ENCODE results near the gene LRRC7. TPM values are rescaled to one million over a fixed set of nuclear protein-coding genes. Genes with fewer than 3 reads are reported as not detected.

The LRRC7 gene
- total RNA-seq, 1 experiment from 2014 or later, result not detected

- ChIA-PET CTCF (interaction anchor here (0.6 to 1.0 kb wide), 3 partner anchors 139 to 1617 kb away, joined by 3 to 5 read pairs (median 4); no protein-coding TSS in a partner anchor), POLR2A (ENCODE audit: low non-redundant PET) (no interaction called here)
- peaks cover 5% of the 10 kb centered on the region for H3K4me1 ChIP-seq (ENCODE audit: insufficient read depth, low read length, poor library complexity, severe bottlenecking)
- DNase-seq (ENCODE audit: low spot score), result peak; percentile 84
- H3K36me3 ChIP-seq (ENCODE audit: insufficient read depth, low read length, poor library complexity, severe bottlenecking), result no peaks in the 10 kb centered on the region
- H3K9me3 ChIP-seq (ENCODE audit: low read depth, low read length, poor library complexity, severe bottlenecking), result no peaks in the 10 kb centered on the region
- no TSS peak for BruUV-seq (replicated peaks)
- TF ChIP-seq CTCF (conservative IDR thresholded peaks at IDR 0.05; ENCODE audit: low read depth, low read length) (peak; percentile 82), EZH2 (IDR thresholded peaks at IDR 0.05; ENCODE audit: borderline replicate concordance, low read depth, low read length, poor library complexity, severe bottlenecking) (no peak)
- no peak overlapping the region for H3K27ac ChIP-seq (ENCODE audit: low read depth, low read length, poor library complexity, severe bottlenecking)
- H3K27me3 ChIP-seq (replicated peaks; ENCODE audit: insufficient read depth, low read depth, low read length, poor library complexity), result no peaks in the 10 kb centered on the region
- intact Hi-C loops (cut with micrococcal nuclease; ENCODE audit: unreplicated experiment), result loop anchor here (2.0 to 10.0 kb wide), 7 partner anchors 663 to 1623 kb away; no protein-coding TSS in a partner anchor
- H3K4me3 ChIP-seq (ENCODE audit: low read depth, low read length, poor library complexity, severe bottlenecking), result no peak overlapping the region
Observed at GRCh38 chr1:69737527-69738185, 169.9 kb downstream of the LRRC7 start.

GRCh38 chr1:69738458-69739250, 170.9 kb downstream of the LRRC7 start:
- Histone ChIP-seq H3K4me3 (ENCODE audit: low read depth, low read length, poor library complexity, severe bottlenecking) (no peak overlapping the region), H3K27me3 (replicated peaks; ENCODE audit: insufficient read depth, low read depth, low read length, poor library complexity) (no peaks in the 10 kb centered on the region), H3K4me1 (ENCODE audit: insufficient read depth, low read length, poor library complexity, severe bottlenecking) (peaks cover 5% of the 10 kb centered on the region), H3K9me3 (ENCODE audit: low read depth, low read length, poor library complexity, severe bottlenecking) (no peaks in the 10 kb centered on the region), H3K36me3 (ENCODE audit: insufficient read depth, low read length, poor library complexity, severe bottlenecking) (no peaks in the 10 kb centered on the region), H3K27ac (ENCODE audit: low read depth, low read length, poor library complexity, severe bottlenecking) (no peak overlapping the region)
- BruUV-seq (replicated peaks), result no TSS peak
- CTCF ChIA-PET, result interaction anchor here (0.9 kb wide), 1 partner anchor 1268 kb away, joined by 3 read pairs; no protein-coding TSS in a partner anchor
- POLR2A ChIA-PET (ENCODE audit: low non-redundant PET), result no interaction called here
- intact Hi-C loops (cut with micrococcal nuclease; ENCODE audit: unreplicated experiment), result loop anchor here (10.0 kb wide), 4 partner anchors 664 to 1624 kb away; no protein-coding TSS in a partner anchor
- no peak for TF ChIP-seq CTCF (conservative IDR thresholded peaks at IDR 0.05; ENCODE audit: low read depth, low read length)
- no peak for DNase-seq (ENCODE audit: low spot score)

- Histone ChIP-seq H3K4me3 (ENCODE audit: low read depth, low read length, poor library complexity, severe bottlenecking) (no peak overlapping the region), H3K9me3 (ENCODE audit: low read depth, low read length, poor library complexity, severe bottlenecking) (no peaks in the 10 kb centered on the region), H3K4me1 (ENCODE audit: insufficient read depth, low read length, poor library complexity, severe bottlenecking) (peaks cover 5% of the 10 kb centered on the region), H3K27ac (ENCODE audit: low read depth, low read length, poor library complexity, severe bottlenecking) (no peak overlapping the region), H3K27me3 (replicated peaks; ENCODE audit: insufficient read depth, low read depth, low read length, poor library complexity) (no peaks in the 10 kb centered on the region), H3K36me3 (ENCODE audit: insufficient read depth, low read length, poor library complexity, severe bottlenecking) (no peaks in the 10 kb centered on the region)
- no peak for DNase-seq (ENCODE audit: low spot score)
- intact Hi-C loops (cut with micrococcal nuclease; ENCODE audit: unreplicated experiment), result loop anchor here (10.0 kb wide), 4 partner anchors 664 to 1624 kb away; no protein-coding TSS in a partner anchor
- BruUV-seq (replicated peaks), result no TSS peak
- CTCF ChIA-PET, result no interaction called here
- POLR2A ChIA-PET (ENCODE audit: low non-redundant PET), result no interaction called here
- TF ChIP-seq CTCF (conservative IDR thresholded peaks at IDR 0.05; ENCODE audit: low read depth, low read length), result no peak
- no peak for TF ChIP-seq EZH2 (IDR thresholded peaks at IDR 0.05; ENCODE audit: borderline replicate concordance, low read depth, low read length, poor library complexity, severe bottlenecking)
Observed at GRCh38 chr1:69739251-69739605, 171.5 kb downstream of the LRRC7 start.
